HG03460 (cell line): ENCODE measurements around the gene CDHR3.

Experiments
- ATAC-seq: cut with Tn5 transposase; IDR thresholded peaks from one replicate; pipeline ENCODE4 v1.9.1; 2021; ENCODE audit not compliant: unreplicated experiment

Gene CDHR3

DNA sequence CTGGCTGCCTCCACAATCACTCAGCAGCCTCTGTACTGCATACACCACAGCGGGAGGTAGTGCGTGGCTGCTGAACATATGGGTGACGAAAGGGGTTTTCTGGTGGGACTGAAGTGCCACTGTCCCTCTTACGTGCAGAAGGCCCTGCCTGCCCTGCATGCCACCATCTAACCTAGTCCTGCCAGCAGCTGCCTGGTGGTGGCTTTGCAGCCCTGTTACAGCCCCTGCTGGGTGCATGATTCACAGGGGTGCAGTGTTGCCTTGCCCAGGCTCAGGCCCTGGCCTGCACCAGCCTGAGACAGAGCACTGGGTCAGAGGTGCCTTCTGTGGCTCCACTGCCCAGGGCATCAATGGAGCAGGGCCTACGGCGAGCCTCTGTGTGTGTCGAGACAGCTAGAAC is 98.9 kb downstream of the CDHR3 start:
- ATAC-seq: no peak

- no peak for ATAC-seq
Measured at GRCh38 chr7:106062521-106062931, 99.5 kb downstream of the CDHR3 start.

GRCh38 chr7:106063024-106063423 is 100.0 kb downstream of the CDHR3 start:
- ATAC-seq: no peak

DNA sequence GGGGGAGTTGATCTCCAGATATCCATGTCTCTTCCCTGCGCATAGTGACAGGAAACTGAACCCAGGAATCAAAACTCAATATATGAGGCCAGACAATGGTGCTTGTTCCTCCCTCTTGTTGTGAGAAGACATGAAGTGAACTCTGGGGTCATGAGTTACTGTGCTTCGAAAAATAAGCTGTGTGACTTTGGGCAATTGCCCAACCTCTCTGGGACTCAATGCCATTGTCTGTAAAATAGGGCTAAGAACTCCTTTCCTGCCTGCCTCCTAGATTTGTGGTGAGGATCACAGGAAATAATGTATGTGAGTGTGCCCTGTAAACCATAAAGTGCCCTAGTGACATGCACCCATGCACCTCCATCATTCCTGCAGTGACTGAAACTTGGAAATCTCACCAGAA is 100.6 kb downstream of the CDHR3 start:
- ATAC-seq: no peak

- no peak for ATAC-seq
Measured at GRCh38 chr7:106064316-106064715, 101.3 kb downstream of the CDHR3 start.

- ATAC-seq: no peak
Measured at GRCh38 chr7:106064771-106065574, 101.9 kb downstream of the CDHR3 start.

DNA sequence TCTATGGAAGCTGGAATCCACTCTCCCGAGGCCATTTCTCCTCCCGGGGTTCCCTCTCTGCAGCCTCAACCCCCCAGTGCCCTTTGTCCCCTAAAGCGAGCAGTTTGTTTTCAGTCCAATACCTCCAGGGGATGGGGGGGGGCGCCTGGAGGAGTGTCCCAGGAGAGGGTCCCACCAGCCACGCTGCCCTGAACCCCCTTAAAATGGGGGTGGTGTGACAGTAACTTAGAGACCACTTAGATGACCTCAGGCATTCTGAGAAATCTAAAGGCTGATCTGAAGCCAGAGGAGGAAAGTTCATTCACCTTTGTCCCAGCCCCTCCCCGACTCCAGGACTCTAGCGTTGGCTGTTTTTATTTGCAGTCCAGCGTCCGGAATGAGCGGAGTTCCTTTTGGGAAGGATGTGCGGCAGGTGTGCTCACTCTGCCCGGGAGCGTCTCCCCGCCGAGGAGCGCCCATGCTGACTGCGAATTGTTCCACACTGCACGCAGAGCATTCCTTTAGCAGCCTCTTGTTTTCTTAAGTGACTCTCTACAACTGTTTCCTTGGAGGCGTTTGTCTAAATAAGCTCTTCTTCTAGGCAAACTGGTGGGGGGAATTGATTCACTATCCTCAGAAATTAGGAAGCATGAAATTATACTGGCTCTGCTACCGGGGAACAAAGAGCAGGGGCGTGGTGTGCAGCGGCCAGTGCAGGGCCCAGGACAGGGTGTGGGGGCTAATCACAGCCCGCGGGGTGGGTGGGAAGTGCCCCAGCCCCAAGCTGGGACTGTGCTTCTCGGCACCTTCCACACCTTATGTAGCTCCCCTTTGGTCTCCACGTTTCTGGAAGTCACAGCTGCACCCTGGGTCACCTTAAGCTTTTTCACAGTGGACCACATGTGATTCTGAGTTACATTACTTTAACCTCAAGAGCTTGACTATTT is 102.8 kb downstream of the CDHR3 start:
- ATAC-seq: no peak

DNA sequence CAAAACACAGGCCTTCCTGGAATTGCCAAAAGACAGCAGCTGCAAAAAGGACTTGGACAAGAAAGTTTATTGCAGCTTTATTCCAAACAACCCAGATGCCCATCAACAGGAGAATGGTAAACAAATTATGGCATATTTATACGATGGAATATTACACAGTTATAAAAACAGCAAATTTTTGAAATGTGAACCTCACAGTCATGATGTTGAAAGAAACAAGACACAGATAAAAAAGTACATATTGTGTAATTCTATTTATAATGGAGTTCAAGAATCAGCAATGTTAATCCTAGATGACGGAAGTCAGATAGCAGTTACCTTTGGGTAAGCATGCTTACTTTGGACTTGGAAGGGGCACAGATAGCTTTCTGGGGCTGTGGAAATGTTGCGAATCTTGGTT is 104.6 kb downstream of the CDHR3 start:
- no peak for ATAC-seq

- no peak for ATAC-seq
Measured at GRCh38 chr7:106068538-106068961, 105.5 kb downstream of the CDHR3 start.

DNA sequence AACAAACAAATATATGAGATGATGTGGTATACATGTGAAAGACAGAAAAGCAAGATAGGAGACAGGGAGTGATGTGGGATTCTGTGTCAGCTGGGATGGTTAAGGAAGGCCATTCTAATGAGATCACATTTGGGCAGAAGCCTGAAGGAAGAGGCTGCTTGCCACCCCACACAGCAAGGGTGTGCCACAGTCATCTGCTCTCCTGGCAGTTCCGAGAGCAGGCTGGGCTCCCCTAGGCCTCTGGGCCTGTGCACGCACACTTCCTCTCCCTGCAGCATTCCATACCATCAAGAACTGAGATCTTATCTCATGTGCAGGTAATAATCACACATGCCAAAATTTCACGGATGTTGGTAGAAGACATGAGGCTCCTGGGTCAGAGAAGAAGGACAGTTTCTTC is 105.9 kb downstream of the CDHR3 start:
- no peak for ATAC-seq

GRCh38 chr7:106069471-106070200 is 106.6 kb downstream of the CDHR3 start:
- ATAC-seq: no peak

- ATAC-seq: no peak
Measured at GRCh38 chr7:106070201-106070551, 107.1 kb downstream of the CDHR3 start.

DNA sequence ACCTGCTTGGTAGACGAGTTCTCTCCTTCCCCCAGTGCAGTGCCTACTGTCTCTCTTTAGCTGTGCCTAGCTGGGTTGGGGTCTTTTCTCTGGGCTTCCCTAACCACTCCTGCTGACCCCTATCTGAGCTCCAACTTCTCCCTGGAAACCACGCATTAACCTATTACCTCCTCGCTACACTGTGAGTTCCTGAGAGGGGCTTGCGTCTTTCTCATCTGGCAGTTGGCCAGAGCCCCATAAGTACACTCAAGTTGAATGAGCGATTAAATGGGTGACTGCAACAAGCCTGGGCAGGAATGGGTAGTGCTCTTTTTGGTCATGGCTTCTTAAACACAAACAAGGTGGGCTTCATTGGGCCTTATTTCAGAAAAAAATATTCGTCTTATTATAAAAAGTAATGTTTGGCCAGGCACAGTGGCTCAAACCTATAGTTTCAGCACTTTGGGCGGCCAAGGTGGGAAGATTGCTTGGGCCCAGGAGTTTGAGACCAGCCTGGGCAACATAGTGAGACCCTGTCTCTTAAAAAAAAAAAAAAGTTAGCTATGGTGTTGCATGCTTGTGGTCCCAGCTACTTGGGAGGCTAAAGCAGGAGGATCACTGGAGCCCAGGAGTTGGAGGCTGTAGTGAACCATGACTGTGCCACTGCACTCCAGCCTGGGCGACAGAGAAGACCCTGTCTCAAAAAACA is 107.6 kb downstream of the CDHR3 start:
- ATAC-seq: no peak

GRCh38 chr7:106071356-106071998 is 108.4 kb downstream of the CDHR3 start:
- ATAC-seq: peak; percentile 92

GRCh38 chr7:106071999-106072714 is 109.1 kb downstream of the CDHR3 start:
- ATAC-seq: peak; percentile 2

GRCh38 chr7:106072715-106073091 is 109.6 kb downstream of the CDHR3 start:
- ATAC-seq: no peak

GRCh38 chr7:106073701-106074100 is 110.6 kb downstream of the CDHR3 start:
- no peak for ATAC-seq

DNA sequence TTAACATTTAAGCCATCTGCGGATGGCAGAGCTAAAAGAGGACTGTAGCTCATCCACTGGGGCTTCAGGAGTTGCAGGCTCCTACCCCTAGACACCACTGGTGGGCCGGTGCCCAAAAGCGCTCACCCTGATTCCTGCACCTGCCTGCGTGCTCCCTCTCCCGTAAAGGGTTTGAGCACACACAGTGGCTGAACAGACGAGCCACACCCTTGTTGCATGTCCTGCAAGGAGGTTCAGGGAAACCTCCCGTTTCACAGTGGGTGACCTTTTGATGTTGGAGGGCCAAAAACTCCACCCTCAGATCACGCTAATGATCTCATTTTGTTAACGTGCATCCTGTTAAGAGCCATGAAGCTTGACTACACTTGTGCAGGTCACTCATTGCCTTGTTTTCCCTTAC is 111.2 kb downstream of the CDHR3 start:
- no peak for ATAC-seq

DNA sequence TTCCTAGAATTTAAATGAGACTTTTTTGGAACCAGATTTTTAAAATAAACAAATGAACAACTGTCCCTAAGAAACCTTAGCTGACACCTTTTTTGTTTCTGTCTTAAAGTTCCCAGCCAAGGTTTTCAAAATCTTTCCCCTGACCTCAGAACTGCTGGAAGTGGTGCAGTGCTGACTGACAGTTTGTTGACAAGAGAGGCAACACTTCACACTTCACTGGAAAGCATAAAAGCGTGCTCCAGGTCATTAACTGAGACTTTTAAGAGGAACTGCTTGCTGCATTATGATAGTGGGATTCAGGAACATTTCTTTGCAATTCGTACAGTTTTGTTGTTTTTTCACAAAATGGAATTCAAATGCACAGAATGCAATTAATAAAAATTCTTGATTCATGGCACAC is 112.9 kb downstream of the CDHR3 start:
- no peak for ATAC-seq

- ATAC-seq: no peak
Measured at GRCh38 chr7:106076537-106076936, 113.5 kb downstream of the CDHR3 start.
